ENCODE results near the gene ZNF607.
A peak's percentile ranks its signal among the peaks of the same experiment; 100 is the strongest.

GRCh38 chr19:37655301-37655688 lies 64.3 kb downstream of the ZNF607 start, which contains the start of gene ZFP30:
- TF ChIP-seq POLR2A (IDR thresholded peaks at IDR 0.05) (peak in 2 of 3 donors; percentile 66 to 72), CTCF (IDR thresholded peaks at IDR 0.05) (no peak)
